GM20431 (cell line): ENCODE results near the gene HSPA1B.
"Not testable (repeated sequence)": the region's sequence is repeated elsewhere in the genome, so short reads cannot be mapped to it uniquely, and the experiment has no call there.

Source experiments
- in situ Hi-C: fragments of 300-500 bp; cut with MseI, MboI; formaldehyde crosslinking; loops from one replicate; pipeline ENCODE4 v1.15.0; 2020; ENCODE audit warnings: low sequenced_read_pairs; ENCODE audit not compliant: unreplicated experiment

Gene HSPA1B

DNA sequence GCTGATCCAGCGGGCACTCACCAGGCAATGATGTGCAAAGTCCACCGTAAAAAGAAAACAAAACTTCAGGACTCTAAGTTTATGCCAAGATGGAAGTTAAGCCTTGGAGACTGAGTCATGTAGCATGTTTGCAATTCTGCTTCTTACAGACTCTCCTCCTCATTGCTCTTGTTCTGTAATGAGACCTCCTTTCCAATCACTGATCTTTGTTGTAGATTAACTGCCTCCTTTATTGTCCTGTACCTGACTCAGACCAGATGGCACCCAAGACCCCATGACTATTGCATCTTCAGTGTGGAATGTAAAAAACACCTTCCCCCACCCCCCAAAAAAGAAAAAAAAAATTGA is 23.9 kb downstream of the HSPA1B start:
- in situ Hi-C loops, result no loop called here

DNA sequence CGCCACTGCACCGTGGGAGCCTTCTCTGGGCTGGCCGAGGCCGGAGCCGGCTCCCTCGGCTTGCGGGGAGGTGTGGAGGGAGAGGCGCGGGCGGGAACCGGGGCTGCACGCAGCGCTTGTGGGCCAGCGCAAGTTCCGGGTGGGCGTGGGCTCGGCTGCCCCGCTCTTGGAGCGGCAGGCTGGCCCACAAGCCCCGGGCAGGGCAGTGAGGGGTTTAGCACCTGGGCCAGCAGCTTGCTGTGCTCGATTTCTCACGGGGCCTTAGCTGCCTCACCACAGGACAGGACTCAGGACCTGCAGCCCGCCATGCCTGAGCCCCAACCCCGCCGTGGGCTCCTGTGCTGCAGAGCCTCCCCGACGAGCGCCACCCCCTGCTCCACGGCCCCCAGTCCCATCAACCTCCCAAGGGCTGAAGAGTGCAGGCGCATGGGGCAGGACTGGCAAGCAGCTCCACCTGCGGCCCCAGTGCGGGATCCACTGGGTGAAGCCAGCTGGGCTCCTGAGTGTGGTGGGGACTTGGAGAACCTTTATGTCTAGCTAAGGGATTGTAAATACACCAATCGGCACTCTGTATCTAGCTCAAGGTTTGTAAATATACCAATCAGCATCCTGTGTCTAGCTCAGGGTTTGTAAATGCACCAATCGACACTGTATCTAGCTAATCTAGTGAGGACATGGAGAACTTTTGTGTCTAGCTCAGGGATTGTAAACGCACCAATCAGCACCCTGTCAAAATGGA is 24.6 kb downstream of the HSPA1B start:
- in situ Hi-C loops, result not testable (repeated sequence)

DNA sequence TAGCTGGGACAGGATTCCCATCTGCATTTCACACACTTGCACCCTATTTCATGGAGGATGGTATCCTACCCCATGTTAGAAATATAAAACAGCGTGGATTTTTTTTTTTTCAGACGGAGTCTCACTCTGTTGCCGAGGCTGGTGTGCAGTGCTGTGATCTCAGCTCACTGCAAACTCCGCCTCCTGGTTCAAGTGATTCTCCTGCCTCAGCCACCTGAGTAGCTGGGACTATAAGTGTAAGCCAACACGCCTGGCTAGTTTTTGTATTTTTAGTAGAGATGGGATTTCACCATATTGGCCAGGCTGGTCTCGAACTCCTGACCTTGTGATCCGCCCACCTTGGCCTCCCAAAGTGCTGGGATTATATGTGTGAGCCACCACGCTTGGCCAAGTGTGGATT is 30.2 kb downstream of the HSPA1B start:
- in situ Hi-C loops, result not testable (repeated sequence)

DNA sequence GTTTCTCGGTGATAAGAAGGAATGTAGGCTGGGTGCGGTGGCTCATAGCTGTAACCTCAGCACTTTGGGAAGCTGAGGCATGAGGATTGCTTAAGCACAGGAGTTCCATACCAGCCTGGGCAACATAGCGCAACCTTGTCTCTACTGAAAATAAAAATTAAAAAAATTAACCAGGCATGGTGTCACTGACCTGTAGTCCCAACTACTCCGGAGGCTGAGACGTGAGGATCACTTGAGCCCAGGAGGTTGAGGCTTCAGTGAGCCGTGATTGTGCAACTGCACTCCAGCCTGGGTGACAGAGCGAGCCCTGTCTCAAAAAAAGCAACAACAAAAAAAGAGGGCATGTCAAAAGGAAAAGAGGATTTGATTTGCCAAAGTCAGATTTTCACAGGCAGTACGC is 31.2 kb downstream of the HSPA1B start:
- in situ Hi-C loops, result no loop called here

DNA sequence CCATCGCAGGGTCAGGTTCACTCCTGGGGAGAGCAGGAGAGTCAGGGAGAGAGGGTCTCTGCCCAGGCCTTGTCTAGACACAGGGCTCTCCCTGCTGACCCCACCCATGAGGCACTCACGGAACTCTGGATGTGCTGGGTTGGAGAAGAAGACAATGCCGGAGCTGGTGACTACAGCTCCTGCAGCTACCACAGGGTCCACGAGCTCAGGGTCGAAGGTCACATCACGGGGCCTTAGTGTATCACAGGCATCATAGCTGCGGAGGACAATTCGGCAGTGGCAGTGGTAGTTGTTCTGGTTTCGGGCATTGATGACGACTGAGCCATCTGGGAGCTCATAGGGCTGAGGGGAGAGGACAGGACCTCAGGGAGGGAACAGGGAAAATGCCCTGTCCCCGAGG is 32.4 kb downstream of the HSPA1B start:
- in situ Hi-C loops, result no loop called here

DNA sequence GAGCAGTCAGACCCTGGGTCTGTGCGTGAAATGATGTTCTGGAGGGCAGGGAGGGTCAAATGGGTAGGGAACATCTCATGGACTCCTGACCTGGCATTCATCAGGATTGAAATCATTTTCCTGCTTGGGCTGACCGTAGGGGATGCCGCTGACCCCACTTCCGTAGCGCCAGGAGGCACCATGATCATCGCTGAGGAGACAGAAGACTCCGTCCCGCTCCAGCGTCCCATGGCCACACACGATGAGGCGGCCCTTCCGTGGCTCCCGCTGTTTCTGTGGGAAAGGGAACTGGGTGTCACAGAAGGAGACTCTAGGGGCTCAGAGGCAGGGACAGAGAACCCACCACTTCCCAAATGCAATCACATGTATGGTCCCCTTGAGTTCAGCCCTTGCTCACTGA is 32.8 kb downstream of the HSPA1B start:
- in situ Hi-C loops, result no loop called here

DNA sequence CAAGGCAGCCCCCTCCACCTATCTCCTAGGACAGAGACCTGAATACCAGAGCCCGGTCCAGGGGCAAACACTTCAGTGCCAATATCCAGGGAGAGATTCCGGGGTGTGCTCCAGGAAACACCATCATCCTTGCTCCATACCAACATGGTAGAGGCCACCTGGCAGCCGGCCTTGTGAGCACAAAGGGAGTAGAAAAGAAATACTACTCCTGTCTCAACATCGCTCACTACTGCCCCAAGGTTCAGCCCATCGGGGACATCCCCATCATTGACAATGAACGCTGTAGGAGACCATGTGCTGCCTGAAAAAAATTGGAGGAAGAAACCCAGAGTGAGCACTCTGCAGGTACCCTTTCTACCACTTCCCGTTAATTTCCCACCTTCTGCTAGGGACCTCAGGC is 33.6 kb downstream of the HSPA1B start:
- in situ Hi-C loops, result no loop called here

DNA sequence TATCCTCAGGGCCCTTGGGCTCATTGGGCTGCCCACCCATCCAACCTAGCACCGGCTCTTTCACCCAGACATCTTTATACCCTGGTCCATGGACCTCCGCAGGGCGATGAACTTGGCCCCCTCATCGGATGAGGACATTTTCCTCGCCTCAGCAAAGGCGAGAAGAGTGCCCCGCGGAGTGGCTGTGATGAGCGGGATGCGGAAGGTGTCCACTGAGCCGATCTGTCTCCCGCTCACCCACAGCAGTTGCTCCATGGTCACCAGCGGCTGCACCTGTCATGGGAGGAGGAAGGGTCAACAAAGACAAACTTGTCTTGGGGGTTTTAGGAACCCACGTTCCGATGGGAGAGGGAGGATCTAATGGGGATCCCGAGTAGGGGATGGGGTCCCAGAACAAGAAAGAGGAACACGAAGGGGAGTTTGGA is 34.4 kb downstream of the HSPA1B start:
- in situ Hi-C loops, result no loop called here

DNA sequence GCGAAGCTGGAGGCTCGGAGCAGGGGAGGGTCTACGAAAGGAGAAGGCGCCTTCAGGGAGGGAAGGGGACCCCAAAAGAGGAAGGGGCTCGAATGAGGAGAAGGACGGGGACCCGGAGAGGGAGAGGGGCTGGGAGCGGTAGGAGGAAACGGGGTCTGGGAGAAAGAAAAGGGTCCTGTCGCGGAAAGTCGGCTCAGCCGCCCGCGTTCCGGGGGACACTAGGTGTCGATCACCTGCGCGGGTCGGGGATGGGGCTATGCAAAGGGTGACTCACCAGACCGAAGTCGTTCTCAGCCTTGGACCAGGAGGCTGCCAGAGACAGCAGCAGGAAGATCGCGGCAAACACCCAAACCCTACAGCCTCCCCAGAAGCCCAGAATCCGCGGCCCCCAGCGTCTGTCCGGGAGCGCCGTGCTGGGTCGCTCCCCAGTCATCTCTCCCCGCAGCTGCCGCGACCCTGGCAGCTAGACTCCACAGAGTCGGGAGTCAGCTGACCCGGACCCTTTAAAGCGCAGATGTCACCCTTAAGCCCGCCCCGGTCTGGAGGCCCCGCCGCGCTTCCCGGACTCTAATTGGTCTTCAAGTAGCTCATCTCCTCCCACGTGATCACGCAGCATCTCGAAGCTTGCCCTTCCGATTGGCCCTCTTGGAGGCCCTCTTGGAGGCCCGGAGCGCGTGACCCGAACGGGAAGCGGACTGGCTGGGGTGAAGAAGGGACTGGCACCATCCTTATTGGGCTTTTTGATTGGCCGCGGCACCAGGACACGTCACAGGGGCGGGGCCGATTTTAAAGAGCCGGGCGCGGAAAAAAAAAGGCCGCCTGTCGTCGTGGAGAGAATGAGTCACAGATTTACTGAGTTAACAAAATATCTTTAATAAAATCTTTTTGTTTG is 35.1 kb downstream of the HSPA1B start, which contains the start of gene NEU1:
TSS of gene NEU1 (minus strand) at position 478 of the 892 bp plus-strand sequence. CDS start at position 433, 45 bp downstream.
- in situ Hi-C loops, result no loop called here

DNA sequence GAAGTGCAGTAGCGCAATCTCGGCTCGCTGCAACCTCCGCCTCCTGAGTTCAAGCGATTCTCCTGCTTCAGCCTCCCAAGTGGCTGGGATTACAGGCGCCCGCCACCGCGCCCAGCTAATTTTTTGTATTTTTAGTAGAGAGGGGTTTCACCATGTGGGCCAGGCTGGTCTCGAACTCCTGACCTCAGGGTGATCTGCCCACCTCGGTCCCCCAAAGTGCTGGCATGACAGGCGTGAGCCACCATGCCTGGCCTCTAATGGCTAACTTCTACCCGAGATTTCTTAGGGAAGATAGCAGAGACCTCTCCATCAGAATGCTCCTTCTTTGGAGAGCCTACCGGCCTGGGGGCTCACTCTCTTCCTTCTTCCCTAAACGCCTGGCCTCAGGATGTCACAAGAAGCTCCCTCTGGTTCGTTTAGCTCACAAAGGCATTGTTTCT is 36.6 kb downstream of the HSPA1B start:
- in situ Hi-C loops, result not testable (repeated sequence)

DNA sequence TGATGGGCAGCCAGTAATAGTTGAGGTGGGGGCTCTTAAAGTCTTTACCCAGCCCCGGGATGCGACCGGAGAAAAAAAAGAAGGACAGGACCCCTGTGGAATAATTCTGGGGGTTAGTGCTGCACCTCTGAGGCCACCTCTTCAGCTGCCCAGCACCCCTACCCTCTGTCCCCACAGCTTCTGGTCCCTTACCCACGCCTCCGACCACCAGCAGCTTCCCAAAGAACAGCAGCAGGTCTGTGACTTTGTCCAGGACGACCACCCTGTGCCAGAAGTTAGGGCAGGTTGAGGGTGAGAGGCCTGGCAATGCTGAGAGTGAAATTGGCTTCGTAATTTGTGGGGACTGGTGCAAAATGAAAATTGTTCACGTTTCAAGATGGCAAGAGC is 37.3 kb downstream of the HSPA1B start:
- in situ Hi-C loops, result no loop called here

DNA sequence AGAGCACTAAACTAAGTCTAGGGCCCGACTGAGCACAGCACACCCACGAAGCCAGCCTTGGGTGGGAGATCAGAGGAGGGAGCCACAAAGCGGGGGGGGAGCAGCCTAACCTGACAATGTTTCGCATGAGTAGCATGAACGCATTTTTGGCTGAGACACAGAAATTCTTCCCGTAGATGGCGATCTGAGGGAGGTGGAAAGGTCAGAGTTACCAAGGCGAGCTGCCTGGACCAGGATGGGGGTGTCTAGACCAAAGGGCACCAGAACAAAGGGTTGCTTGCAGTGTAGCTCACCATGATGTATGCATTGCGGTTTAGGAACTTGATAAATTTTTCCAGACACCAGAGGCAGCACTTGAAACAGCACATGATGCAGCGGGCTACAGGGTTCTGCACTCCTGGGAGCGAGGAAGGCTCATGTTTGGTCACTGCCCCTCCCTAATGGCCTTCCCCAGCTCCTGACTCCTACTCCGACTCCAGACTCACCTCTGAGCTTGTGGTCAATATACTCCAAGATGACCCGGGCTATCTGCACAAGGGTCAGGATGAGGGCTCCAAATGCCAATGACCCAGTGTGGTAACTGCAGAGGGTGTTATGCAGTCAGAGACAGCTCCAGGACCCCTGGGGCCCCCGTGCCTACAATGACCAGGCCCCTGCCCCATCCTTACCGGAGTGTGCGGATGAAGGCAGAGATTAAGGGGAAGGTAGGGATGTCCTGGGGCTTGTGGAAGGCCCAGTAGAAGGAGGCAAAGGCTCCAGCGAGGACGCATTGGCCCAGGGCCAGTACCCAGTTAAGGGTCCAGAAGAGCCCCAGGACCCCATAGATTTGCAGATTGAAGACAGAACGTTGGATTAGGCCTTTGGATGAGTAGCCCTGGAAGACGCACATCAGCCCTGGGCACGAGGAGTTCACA is 37.9 kb downstream of the HSPA1B start:
- in situ Hi-C loops, result no loop called here

DNA sequence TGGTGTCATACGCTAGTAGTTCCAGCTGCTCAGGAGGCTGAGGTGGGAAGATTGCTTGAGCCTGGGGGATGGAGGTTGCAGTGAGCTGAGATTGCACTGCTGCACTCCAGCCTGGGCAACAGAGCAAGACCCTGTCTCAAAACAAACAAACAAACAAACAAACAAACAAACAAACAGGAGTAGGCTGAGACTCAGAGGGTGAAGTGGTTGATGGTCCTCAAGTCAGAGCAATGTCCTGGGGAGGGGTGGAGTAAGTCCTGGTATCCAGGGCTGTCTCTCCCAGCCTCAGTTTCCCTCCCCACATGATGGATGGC is 41.1 kb downstream of the HSPA1B start:
- in situ Hi-C loops, result not testable (repeated sequence)

DNA sequence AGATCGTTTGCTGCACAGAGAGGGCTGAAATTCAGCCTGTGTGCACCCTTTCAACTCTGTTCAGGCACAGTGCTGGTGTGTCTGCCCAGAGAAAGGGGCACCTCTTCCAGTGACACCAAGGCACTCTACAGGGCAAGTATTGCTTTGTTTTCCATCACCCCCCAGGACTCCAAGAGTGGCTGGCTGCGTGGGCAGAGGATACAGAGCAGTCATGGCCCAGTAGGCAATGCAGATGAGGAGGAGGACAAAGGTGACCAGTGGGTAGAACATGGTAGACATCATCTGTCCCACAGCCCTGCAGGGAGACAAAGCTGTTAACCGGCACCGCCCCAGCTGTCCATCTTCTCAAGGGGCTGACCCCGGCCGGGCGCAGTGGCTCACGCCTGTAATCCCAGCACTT is 41.8 kb downstream of the HSPA1B start:
- in situ Hi-C loops, result no loop called here

DNA sequence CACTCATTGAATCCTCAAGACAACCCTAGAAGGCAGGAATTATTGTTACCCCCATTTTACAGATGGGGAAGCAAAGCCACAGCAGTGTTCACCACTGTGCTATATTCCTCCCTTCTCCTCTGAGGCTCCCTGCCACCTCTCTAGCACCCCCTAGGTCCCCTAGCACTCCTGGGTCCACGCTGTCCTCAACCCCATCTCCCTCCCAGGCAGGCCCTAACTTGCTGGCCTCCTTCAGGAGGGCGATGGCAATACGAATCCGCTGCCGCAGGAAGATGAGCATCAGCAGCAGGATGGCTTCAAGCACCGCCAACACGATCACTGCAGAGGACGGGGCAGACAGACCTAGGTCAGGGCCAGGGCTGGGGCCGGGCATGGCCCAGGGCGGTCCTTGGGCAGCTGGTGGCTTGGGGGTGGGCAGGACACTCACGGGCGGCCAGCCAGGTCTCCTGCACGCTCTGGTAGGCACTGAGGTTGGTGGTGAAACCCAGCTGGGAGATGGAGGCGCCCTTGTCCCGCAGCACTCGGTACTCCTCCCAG is 42.9 kb downstream of the HSPA1B start:
- in situ Hi-C loops, result no loop called here

DNA sequence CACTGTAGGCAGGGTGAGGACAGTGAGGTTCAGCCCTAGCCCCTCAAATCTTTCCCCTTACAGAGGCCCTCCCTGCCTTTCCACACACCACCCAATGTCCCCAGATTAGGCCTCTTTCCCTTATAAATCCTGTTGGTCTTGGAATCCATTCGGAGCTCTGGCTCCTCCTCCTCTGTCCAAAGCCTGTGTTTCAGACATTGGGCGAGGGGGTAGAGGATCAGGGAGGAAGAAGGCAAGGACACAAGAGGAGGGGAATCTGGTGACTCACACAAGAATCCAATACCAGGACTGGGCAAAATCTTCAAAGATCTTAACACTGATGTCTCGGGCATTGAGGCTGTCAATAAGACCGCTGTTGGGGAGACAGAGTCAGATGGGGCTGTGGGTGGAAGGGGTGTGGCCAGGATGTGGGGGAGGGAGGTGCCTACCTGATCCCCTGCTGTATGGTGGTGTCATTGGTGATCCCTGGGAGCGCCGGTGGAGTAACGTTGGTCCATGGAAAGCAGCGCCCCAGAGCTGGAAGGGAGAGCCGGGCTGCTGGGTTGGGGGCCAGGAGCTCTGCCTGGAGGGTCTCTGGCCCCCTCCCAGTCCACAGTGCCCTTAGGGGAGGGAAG is 43.6 kb downstream of the HSPA1B start:
- in situ Hi-C loops, result no loop called here

DNA sequence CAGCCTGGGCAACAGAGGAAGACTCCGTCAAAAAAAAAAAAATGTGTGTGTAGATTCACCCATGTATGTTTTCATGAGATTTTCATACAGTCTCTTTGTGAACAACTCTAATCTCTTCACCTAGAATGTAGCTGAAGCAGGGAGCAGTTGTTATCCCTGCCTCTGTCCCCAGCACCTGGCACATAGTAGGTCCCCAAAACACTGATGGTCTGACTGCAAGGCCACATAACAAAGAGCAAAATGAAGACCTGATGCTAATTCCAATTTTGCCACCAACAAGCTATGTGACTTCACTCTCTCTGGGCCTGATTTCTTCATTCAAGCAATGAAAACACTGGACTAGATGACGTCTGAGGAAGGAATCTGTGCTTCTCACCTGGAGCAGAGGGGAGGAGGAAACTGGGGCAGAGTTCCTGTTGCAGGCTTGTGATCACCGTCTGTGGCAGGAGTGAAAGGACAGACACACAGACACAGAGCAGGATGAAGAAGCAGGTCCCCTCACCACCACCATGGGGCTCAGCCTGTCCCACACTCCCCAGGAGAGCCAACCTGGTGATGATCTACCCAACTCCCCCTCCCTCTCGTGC is 46.6 kb downstream of the HSPA1B start:
- in situ Hi-C loops, result no loop called here

DNA sequence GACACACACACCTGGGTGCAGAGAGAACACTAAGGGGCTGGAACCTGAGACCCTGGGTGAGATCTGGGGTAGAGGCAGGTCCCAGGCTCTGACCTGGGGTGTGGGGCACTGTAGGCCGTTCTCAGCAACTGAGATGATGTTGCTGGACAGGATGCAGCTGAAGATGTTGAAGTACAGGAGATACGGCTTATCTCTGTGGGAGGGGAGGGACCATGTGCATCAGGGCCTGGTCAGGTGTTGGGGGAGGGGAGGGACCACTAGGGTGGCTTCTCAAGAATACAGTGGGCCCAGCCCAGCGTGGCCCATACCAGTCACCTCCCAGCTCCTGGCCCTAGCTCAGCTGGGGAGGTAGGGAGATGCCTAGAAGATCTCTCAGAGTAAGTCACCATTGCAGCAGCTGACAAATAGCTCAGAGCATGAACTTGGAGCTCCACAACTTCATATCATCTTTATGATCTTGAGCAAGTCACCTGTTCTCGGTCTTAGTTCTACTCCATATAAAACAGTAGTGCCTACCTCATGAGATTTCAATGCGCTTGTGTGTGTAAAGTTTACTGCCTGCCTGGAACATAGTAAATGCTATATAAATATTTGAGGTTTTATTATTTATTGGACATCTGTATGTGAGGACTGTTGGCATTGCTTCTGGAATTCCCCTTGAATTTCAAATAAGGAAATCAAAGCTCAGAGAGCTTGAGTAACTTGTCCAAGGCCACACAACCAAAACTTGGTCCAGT is 47.5 kb downstream of the HSPA1B start:
- in situ Hi-C loops, result no loop called here

DNA sequence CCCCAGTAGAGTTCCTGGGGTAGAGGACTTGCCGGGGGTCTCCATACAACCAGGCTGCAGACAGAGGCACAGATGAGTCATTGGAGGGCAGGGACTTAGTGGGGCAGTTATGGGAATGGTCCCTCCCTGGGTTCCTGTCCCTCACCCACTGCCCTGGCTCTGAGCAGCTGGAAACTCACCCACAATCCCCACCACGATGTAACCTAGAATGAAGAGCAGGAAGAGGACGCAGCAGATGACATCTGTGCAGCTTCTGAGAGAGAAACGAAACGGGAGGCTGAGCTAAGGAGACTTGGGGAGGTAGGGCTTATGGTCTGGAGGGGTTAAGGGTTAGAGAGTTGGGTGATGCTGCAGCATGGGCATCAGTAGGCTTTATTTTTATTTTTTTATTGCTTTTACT is 48.3 kb downstream of the HSPA1B start:
- in situ Hi-C loops, result no loop called here
